Sciatic nerve (tissue), 2 donors: ENCODE measurements around the gene ARSK. TPM values are rescaled to one million over a fixed set of nuclear protein-coding genes. Genes with fewer than 3 reads are reported as not detected.

Source experiments
- ATAC-seq: fragments of 200-7000 bp; cut with Tn5 transposase; one replicate; pipeline ENCODE4 v1.9.1; 2020; ENCODE audit warnings: mild to moderate bottlenecking, moderate library complexity
- DNase-seq: peaks from one replicate; pipeline ENCODE4 v3.0.0-alpha.2; 2020; ENCODE audit warnings: low spot score
- intact Hi-C: fragments of 100-400 bp; cut with DNase I; formaldehyde crosslinking; loops from one replicate; pipeline ENCODE4 v1.14.2; 2022
- total RNA-seq: library from RNA; stranded (reverse); fragmentation: NEBNext Ultra II Directional; extraction: Animal tissue kit (Norgen Biotek cat#: 25700); gene quantifications from one replicate; pipeline ENCODE4 v1.2.1, GENCODE V29; 2021
- donor health status: DM: no; HTN: no; CAD: no.
- donor health status: DM: no; HTN: no; CAD: no.

The ARSK gene
- total RNA-seq, 1 donor from 2014 or later, result 6.9 TPM

- DNase-seq (no peak), ATAC-seq (no peak)
- intact Hi-C loops, result no loop called here
Measured at GRCh38 chr5:95555553-95555952, 652 bp downstream of the ARSK start.

- ATAC-seq (no peak), DNase-seq (no peak)
- intact Hi-C loops, result no loop called here
Measured at GRCh38 chr5:95557841-95558240, 2.9 kb downstream of the ARSK start.

- intact Hi-C loops, result no loop called here
- ATAC-seq (no peak), DNase-seq (no peak)
Measured at GRCh38 chr5:95562282-95562681, 7.4 kb downstream of the ARSK start.

GRCh38 chr5:95563367-95563766 lies 8.5 kb downstream of the ARSK start:
- no peak for DNase-seq
- intact Hi-C loops, result no loop called here
- no peak for ATAC-seq

- intact Hi-C loops, result no loop called here
- ATAC-seq (no peak), DNase-seq (no peak)
Measured at GRCh38 chr5:95564450-95564849, 9.5 kb downstream of the ARSK start.

GRCh38 chr5:95565280-95565920 lies 10.5 kb downstream of the ARSK start:
- intact Hi-C loops, result loop anchor here (5.0 kb wide), 1 partner anchor 112 kb away; no protein-coding TSS in a partner anchor
- ATAC-seq (no peak), DNase-seq (no peak)

- ATAC-seq (no peak), DNase-seq (no peak)
- intact Hi-C loops, result no loop called here
Measured at GRCh38 chr5:95572016-95572415, 17.1 kb downstream of the ARSK start.

GRCh38 chr5:95581576-95581975 lies 26.7 kb downstream of the ARSK start:
- no peak for ATAC-seq
- intact Hi-C loops, result no loop called here
- DNase-seq, result no peak

GRCh38 chr5:95583992-95584391 lies 29.1 kb downstream of the ARSK start:
- no peak for ATAC-seq
- no peak for DNase-seq
- intact Hi-C loops, result no loop called here

GRCh38 chr5:95590880-95591279 lies 36.0 kb downstream of the ARSK start:
- DNase-seq (no peak), ATAC-seq (no peak)
- intact Hi-C loops, result no loop called here

GRCh38 chr5:95591490-95591901 lies 36.6 kb downstream of the ARSK start:
- intact Hi-C loops, result no loop called here
- ATAC-seq, result no peak
- DNase-seq, result no peak

- no peak for DNase-seq
- intact Hi-C loops, result no loop called here
- no peak for ATAC-seq
Measured at GRCh38 chr5:95595289-95595931, 40.5 kb downstream of the ARSK start.

GRCh38 chr5:95599252-95599651 lies 44.4 kb downstream of the ARSK start:
- no peak for DNase-seq
- intact Hi-C loops, result no loop called here
- no peak for ATAC-seq

- intact Hi-C loops, result no loop called here
- ATAC-seq, result no peak
- DNase-seq, result no peak
Measured at GRCh38 chr5:95600557-95600956, 45.7 kb downstream of the ARSK start.

- DNase-seq (no peak), ATAC-seq (no peak)
- intact Hi-C loops, result no loop called here
Measured at GRCh38 chr5:95605786-95606185, 50.9 kb downstream of the ARSK start.

- ATAC-seq, result no peak
- no peak for DNase-seq
Measured at GRCh38 chr5:95606419-95606818, 51.5 kb downstream of the ARSK start.

GRCh38 chr5:95609711-95610110 lies 54.8 kb downstream of the ARSK start:
- ATAC-seq, result no peak

More at GRCh38 chr5:95606419-95606818, 51.5 kb downstream of the ARSK start:
- intact Hi-C loops, result no loop called here

GRCh38 chr5:95610546-95610945 lies 55.6 kb downstream of the ARSK start:
- DNase-seq, result no peak
- ATAC-seq, result no peak

More at GRCh38 chr5:95609711-95610110, 54.8 kb downstream of the ARSK start:
- DNase-seq, result no peak
- intact Hi-C loops, result no loop called here

GRCh38 chr5:95611396-95611795 lies 56.5 kb downstream of the ARSK start:
- ATAC-seq, result no peak
- intact Hi-C loops, result no loop called here
- no peak for DNase-seq

More at GRCh38 chr5:95610546-95610945, 55.6 kb downstream of the ARSK start:
- intact Hi-C loops, result no loop called here

GRCh38 chr5:95613514-95613913 lies 58.6 kb downstream of the ARSK start:
- DNase-seq (no peak), ATAC-seq (no peak)
- intact Hi-C loops, result no loop called here

- no peak for ATAC-seq
- DNase-seq, result no peak
- intact Hi-C loops, result no loop called here
Measured at GRCh38 chr5:95615164-95615467, 60.2 kb downstream of the ARSK start.
